H9 (cell line): ENCODE data around the gene NCAM1. TPM values are rescaled to one million over a fixed set of nuclear protein-coding genes. Genes with fewer than 3 reads are reported as not detected.

ENCODE experiments used
- DNase-seq: peaks from one replicate; pipeline ENCODE4 v3.0.0-alpha.2; 2017
- H2AFZ ChIP-seq: one replicate; pipeline ENCODE4 v1.6.1; 2013; ENCODE audit warnings: mild to moderate bottlenecking, low read length, control low read depth, moderate library complexity
- H2AK5ac ChIP-seq: 2 replicates; pipeline ENCODE4 v1.6.1; 2013; ENCODE audit warnings: low read length, control low read depth, mixed read lengths; ENCODE audit not compliant: insufficient read length
- H2BK120ac ChIP-seq: one replicate; pipeline ENCODE4 v1.6.1; 2013; ENCODE audit warnings: low read depth, mild to moderate bottlenecking, low read length, control low read depth, inconsistent platforms; ENCODE audit not compliant: poor library complexity, severe bottlenecking
- H2BK12ac ChIP-seq: 2 replicates; pipeline ENCODE4 v1.6.1; 2013; ENCODE audit warnings: low read length, control low read depth, mixed read lengths, low read depth; ENCODE audit not compliant: insufficient read length
- H2BK15ac ChIP-seq: 2 replicates; pipeline ENCODE4 v1.6.1; 2013; ENCODE audit warnings: low read depth, low read length, control low read depth
- H2BK20ac ChIP-seq: one replicate; pipeline ENCODE4 v1.6.1; 2013; ENCODE audit warnings: low read depth, mild to moderate bottlenecking, low read length, control low read depth, inconsistent platforms; ENCODE audit not compliant: poor library complexity, severe bottlenecking
- H2BK5ac ChIP-seq: 2 replicates; pipeline ENCODE4 v1.6.1; 2013; ENCODE audit warnings: low read length, control low read depth, mixed read lengths; ENCODE audit not compliant: insufficient read length
- H3K14ac ChIP-seq: 2 replicates; pipeline ENCODE4 v1.6.1; 2013; ENCODE audit warnings: low read length, control low read depth; ENCODE audit not compliant: insufficient read depth
- H3K18ac ChIP-seq: 2 replicates; pipeline ENCODE4 v1.6.1; 2013; ENCODE audit warnings: low read depth, mild to moderate bottlenecking, mixed read lengths, low read length, control low read depth; ENCODE audit not compliant: insufficient read length
- H3K23ac ChIP-seq: 2 replicates; pipeline ENCODE4 v1.6.1; 2013; ENCODE audit warnings: low read length, control low read depth, mixed read lengths, low read depth; ENCODE audit not compliant: insufficient read length
- H3K23me2 ChIP-seq: 2 replicates; pipeline ENCODE4 v1.6.1; 2013; ENCODE audit warnings: low read depth, mild to moderate bottlenecking, mixed read lengths, low read length, control low read depth; ENCODE audit not compliant: insufficient read length, poor library complexity, severe bottlenecking
- H3K27ac ChIP-seq: 2 replicates; pipeline ENCODE4 v1.5.1; 2013; ENCODE audit warnings: low read length, control low read depth, mixed read lengths, low read depth; ENCODE audit not compliant: insufficient read length
- H3K27me3 ChIP-seq: 2 replicates; pipeline ENCODE4 v1.6.1; 2013; ENCODE audit warnings: low read length, control low read depth, inconsistent platforms; ENCODE audit not compliant: insufficient read depth
- H3K4ac ChIP-seq: 2 replicates; pipeline ENCODE4 v1.6.1; 2013; ENCODE audit warnings: low read depth, mild to moderate bottlenecking, control low read depth, inconsistent platforms, low read length, moderate library complexity
- H3K4me1 ChIP-seq: 2 replicates; pipeline ENCODE4 v1.6.1; 2013; ENCODE audit warnings: low read length, control low read depth, inconsistent platforms; ENCODE audit not compliant: insufficient read depth
- H3K4me2 ChIP-seq: 2 replicates; pipeline ENCODE4 v1.6.1; 2013; ENCODE audit warnings: low read length, control low read depth, mixed read lengths; ENCODE audit not compliant: insufficient read length, insufficient read depth
- H3K56ac ChIP-seq: 2 replicates; pipeline ENCODE4 v1.6.1; 2013; ENCODE audit warnings: low read depth, mild to moderate bottlenecking, mixed read lengths, low read length, control low read depth; ENCODE audit not compliant: insufficient read length
- H3K79me1 ChIP-seq: 2 replicates; pipeline ENCODE4 v1.6.1; 2013; ENCODE audit warnings: low read depth, mild to moderate bottlenecking, moderate library complexity, low read length, control low read depth, inconsistent platforms; ENCODE audit not compliant: insufficient read depth, poor library complexity, severe bottlenecking
- H3K79me2 ChIP-seq: 2 replicates; pipeline ENCODE4 v1.6.1; 2013; ENCODE audit warnings: low read length, control low read depth, inconsistent platforms; ENCODE audit not compliant: insufficient read depth
- H3K9ac ChIP-seq: 2 replicates; pipeline ENCODE4 v1.6.1; 2013; ENCODE audit warnings: low read length, control low read depth, mixed read lengths; ENCODE audit not compliant: insufficient read length; ENCODE audit errors: extremely low read depth
- H3K9me3 ChIP-seq: one replicate; pipeline ENCODE4 v1.6.1; 2013; ENCODE audit warnings: low read depth, low read length, inconsistent platforms; ENCODE audit not compliant: control insufficient read depth
- H3T11ph ChIP-seq: one replicate; pipeline ENCODE4 v1.6.1; 2013; ENCODE audit warnings: mild to moderate bottlenecking, low read length, control low read depth, inconsistent platforms
- H4K20me1 ChIP-seq: one replicate; pipeline ENCODE4 v1.6.1; 2013; ENCODE audit not compliant: control insufficient read depth, insufficient read length, insufficient read depth
- H4K5ac ChIP-seq: 2 replicates; pipeline ENCODE4 v1.6.1; 2013; ENCODE audit warnings: low read depth, mild to moderate bottlenecking, mixed read lengths, low read length, control low read depth; ENCODE audit not compliant: insufficient read length
- H4K8ac ChIP-seq: replicated peaks from 2 replicates; pipeline ENCODE4 v1.6.1; 2013; ENCODE audit warnings: low read length, control low read depth, mixed read lengths, low read depth; ENCODE audit not compliant: insufficient read length
- H4K91ac ChIP-seq: 2 replicates; pipeline ENCODE4 v1.6.1; 2013; ENCODE audit warnings: low read depth, mild to moderate bottlenecking, moderate library complexity, mixed read lengths, low read length, control low read depth; ENCODE audit not compliant: insufficient read length
- H3K27ac Mint-ChIP-seq, 3 experiments: 2 replicates in 2 of 3; 3 replicates in 1 of 3; pipeline ENCODE4 v1.8.0; 2020 to 2021; ENCODE audit warnings: mixed read lengths in 3 of 3, mild to moderate bottlenecking in 1 of 3, moderate library complexity in 1 of 3
- H3K27me3 Mint-ChIP-seq: 2 replicates; pipeline ENCODE4 v1.8.0; 2021; ENCODE audit warnings: low read depth, mild to moderate bottlenecking, moderate library complexity, mixed read lengths
- H3K36me3 Mint-ChIP-seq, 3 experiments: 2 replicates in 2 of 3; 3 replicates in 1 of 3; pipeline ENCODE4 v1.8.0; 2020 to 2021; ENCODE audit warnings: low read depth in 3 of 3, mixed read lengths in 3 of 3; ENCODE audit not compliant: insufficient read depth in 1 of 3
- H3K4me1 Mint-ChIP-seq, 2 experiments: 2 replicates each; pipeline ENCODE4 v1.8.0; 2020; ENCODE audit warnings: mixed read lengths in 2 of 2
- H3K4me3 Mint-ChIP-seq, 2 experiments: 2 replicates in 1 of 2; 3 replicates in 1 of 2; pipeline ENCODE4 v1.8.0; 2020 to 2021; ENCODE audit warnings: mild to moderate bottlenecking in 2 of 2, mixed read lengths in 2 of 2, moderate library complexity in 1 of 2
- H3K9me3 Mint-ChIP-seq, 2 experiments: 2 replicates in 1 of 2; 3 replicates in 1 of 2; pipeline ENCODE4 v1.8.0; 2020; ENCODE audit warnings: mild to moderate bottlenecking in 2 of 2, mixed read lengths in 2 of 2, moderate library complexity in 1 of 2
- WGBS: extraction: QIAGEN DNeasy Blood & Tissue Kit; methylation state at CpG from one replicate; pipeline ENCODE4 v1.1.7; 2013; ENCODE audit warnings: missing lambda C conversion rate, low lambda C conversion rate, mixed read lengths; ENCODE audit not compliant: insufficient read length; ENCODE audit errors: extremely low coverage; 5-methylcytosine and 5-hydroxymethylcytosine counted together
- total RNA-seq: library from RNA; stranded (reverse); gene quantifications from 2 replicates; pipeline ENCODE4 v1.2.1, GENCODE V29; 2021
- TF ChIP-seq, protein P1 (sequence below): fragments of 200-600 bp; sonication (generic); conservative IDR thresholded peaks from 3 replicates; pipeline ENCODE4 v1.8.0; 2021; ENCODE audit warnings: antibody characterized with exemption, mild to moderate bottlenecking

NCAM1 gene
- total RNA-seq, 1 experiment from 2014 or later, result 2.5 TPM

DNA sequence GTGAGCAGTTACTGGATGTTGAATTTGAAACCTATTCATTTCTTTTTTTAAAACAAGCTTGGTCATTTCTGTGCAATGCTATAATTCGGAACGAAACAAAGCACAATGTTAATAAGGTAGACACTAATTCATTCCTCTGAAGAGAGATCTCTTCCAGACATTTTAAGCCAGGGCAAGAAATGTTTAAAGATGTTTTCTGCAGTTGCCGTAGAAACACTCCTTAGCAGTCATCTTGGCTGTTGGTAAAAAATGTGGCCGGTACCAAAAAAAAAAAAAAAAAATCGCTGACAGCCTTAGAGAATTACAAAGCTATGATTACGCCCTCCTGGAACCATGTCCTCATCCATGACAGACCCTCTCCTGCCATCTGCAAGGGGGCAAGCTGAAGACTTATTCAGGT is 286.7 kb downstream of the NCAM1 start:
- Mint-ChIP-seq H3K9me3 (no peaks in the 10 kb centered on the region), H3K4me3 (no peak overlapping the region), H3K27me3 (peaks cover 2% of the 10 kb centered on the region), H3K27ac (no peak overlapping the region), H3K4me1 (peaks cover 22% of the 10 kb centered on the region in 2 experiments), H3K36me3 (no peaks in the 10 kb centered on the region)
- DNase-seq, result no peak
- Histone ChIP-seq H3K27me3 (no peaks in the 10 kb centered on the region), H3K79me2 (no peaks in the 10 kb centered on the region), H3K4me2 (no peak overlapping the region), H3K4me1 (peaks cover 1% of the 10 kb centered on the region; the same call in 1 of the 2 replicates), H4K20me1 (no peaks in the 10 kb centered on the region), H3K27ac (no peak overlapping the region), H3K56ac (no peak overlapping the region), H4K8ac (no peak overlapping the region), H3K23me2 (no peaks in the 10 kb centered on the region), H4K91ac (no peak overlapping the region), H4K5ac (no peak overlapping the region), H3K23ac (no peak overlapping the region), H2BK15ac (no peak overlapping the region), H3K18ac (no peak overlapping the region), H2BK5ac (no peak overlapping the region), H3K14ac (no peak overlapping the region), H3K4ac (no peak overlapping the region), H3K9ac (no peak overlapping the region), H2BK12ac (no peak overlapping the region), H2AK5ac (no peak overlapping the region), H3K79me1 (no peaks in the 10 kb centered on the region), H2BK20ac (no peak overlapping the region), H3K9me3 (no peaks in the 10 kb centered on the region), H3T11ph (no peak overlapping the region), H2BK120ac (no peak overlapping the region), H2AFZ (no peak overlapping the region)
- WGBS, result no CpG with 5 or more reads among the region's 6 CpGs
- TF ChIP-seq, protein P1, sequence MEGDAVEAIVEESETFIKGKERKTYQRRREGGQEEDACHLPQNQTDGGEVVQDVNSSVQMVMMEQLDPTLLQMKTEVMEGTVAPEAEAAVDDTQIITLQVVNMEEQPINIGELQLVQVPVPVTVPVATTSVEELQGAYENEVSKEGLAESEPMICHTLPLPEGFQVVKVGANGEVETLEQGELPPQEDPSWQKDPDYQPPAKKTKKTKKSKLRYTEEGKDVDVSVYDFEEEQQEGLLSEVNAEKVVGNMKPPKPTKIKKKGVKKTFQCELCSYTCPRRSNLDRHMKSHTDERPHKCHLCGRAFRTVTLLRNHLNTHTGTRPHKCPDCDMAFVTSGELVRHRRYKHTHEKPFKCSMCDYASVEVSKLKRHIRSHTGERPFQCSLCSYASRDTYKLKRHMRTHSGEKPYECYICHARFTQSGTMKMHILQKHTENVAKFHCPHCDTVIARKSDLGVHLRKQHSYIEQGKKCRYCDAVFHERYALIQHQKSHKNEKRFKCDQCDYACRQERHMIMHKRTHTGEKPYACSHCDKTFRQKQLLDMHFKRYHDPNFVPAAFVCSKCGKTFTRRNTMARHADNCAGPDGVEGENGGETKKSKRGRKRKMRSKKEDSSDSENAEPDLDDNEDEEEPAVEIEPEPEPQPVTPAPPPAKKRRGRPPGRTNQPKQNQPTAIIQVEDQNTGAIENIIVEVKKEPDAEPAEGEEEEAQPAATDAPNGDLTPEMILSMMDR, result no peak
